SHP77 treated with DMSO at 0.1 percent for 48 hours (cell line): Measurements from ENCODE around the gene DENND10.
A peak's percentile ranks its signal among the peaks of the same experiment; 100 is the strongest.
"Not testable (repeated sequence)": the region's sequence is repeated elsewhere in the genome, so short reads cannot be mapped to it uniquely, and the experiment has no call there.

Experiments
- DNase-seq: peaks from one replicate; lab custom pipeline; 2025; lab: John Stamatoyannopoulos, UW

Gene DENND10, protein sequence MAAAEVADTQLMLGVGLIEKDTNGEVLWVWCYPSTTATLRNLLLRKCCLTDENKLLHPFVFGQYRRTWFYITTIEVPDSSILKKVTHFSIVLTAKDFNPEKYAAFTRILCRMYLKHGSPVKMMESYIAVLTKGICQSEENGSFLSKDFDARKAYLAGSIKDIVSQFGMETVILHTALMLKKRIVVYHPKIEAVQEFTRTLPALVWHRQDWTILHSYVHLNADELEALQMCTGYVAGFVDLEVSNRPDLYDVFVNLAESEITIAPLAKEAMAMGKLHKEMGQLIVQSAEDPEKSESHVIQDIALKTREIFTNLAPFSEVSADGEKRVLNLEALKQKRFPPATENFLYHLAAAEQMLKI

GRCh38 chr10:119103903-119104653 lies at the start of gene DENND10:
DENND10 (plus strand) TSS chr10:119104113; CDS start chr10:119104143, 30 bp downstream.
- no peak for DNase-seq

GRCh38 chr10:119055472-119055871 lies 48.4 kb upstream of the DENND10 start:
- no peak for DNase-seq

GRCh38 chr10:119058010-119058409 lies 45.9 kb upstream of the DENND10 start:
- DNase-seq = no peak

DNA sequence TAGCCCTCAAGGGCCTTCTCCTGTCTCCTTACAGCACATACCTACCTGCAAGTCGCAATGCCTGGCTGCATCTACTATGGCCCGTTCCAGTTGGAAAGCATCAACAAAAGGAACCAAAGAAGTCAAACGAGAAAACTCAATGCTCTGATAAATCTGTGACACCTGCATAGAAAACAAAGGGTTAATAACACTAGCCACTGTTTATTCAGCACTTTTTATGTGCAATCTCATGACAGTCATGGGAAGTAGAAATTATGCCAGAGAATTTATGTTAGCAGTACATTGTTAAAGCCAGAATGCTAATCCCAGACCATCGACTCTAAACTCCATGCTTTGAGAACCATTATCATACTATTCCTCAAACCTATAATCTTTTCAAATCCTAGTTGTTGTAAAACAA lies 44.4 kb upstream of the DENND10 start:
- no peak for DNase-seq

GRCh38 chr10:119060107-119060506 lies 43.8 kb upstream of the DENND10 start:
- DNase-seq = no peak

GRCh38 chr10:119061352-119061751 lies 42.6 kb upstream of the DENND10 start:
- no peak for DNase-seq

DNA sequence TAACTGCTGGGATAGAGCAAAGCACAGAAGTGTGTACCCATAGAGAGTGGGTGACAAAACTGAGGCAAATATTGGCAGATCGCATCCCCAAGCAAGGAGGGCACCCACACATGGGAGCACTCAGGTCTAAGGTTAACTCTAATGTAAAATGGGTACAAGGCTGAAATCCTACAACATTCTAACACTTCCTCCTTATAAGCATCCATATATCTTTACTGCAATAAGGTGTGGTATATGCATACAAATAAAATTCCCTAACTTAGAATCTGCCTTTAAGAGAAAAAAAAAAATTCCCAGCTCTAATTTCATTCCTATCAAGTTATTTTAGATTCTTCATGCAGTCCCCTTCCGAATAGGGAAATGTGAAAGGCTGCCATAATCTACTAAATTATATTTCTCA lies 42.0 kb upstream of the DENND10 start:
- no peak for DNase-seq

GRCh38 chr10:119070395-119071165 lies 33.3 kb upstream of the DENND10 start:
- DNase-seq = no peak

DNA sequence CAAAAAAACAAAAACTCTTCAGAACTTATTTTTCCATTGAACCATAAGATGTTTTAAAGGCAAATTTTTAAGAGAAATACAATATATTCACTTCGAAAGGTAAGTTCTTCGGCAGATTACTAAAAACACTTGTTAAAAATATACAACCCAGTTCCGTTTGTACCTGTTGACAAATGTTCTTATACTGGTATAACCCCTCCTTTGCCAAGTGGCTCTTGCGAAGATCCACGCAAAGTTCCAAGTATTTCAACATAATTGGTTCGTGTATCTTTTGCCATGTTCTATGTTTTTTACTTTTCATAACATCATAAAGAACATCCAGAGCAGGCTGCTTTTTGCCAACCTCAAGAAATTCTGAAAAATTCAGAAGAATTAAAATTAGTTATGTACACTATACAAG lies 30.3 kb upstream of the DENND10 start:
- no peak for DNase-seq

DNA sequence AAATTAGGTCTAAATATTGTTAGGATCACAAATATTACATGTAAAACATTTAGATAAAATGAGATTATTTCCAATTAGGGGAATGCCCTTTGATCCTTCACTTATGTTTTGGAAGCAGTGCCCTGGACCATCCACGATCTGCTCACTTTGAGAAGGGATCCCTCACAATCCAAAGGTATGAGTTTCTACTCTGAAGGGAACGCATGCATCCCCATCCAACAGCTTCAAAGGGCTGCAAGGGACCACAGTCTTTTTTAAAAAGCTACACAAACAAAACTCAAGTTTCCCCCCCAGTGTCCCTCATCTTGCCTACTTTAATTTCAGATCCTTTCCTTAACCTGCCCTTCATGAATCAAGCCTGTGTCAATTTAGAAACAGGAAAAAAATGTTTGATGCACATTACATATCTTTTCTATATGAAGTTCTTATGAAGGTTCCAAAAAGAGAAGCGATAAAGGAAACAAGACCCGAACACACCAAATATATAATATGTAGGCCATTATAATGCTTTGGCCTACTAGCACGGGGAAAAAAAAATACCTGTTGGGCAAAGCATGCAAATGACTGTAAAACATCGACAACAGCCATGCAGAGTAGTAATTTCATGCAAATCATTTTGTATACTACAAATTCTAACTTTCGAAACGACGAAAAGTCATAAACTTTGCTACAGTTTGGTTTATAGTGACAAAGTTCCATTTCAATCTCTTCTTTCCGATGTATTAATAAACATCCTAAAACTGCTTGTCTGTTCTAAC lies 25.3 kb upstream of the DENND10 start:
- DNase-seq = no peak

DNA sequence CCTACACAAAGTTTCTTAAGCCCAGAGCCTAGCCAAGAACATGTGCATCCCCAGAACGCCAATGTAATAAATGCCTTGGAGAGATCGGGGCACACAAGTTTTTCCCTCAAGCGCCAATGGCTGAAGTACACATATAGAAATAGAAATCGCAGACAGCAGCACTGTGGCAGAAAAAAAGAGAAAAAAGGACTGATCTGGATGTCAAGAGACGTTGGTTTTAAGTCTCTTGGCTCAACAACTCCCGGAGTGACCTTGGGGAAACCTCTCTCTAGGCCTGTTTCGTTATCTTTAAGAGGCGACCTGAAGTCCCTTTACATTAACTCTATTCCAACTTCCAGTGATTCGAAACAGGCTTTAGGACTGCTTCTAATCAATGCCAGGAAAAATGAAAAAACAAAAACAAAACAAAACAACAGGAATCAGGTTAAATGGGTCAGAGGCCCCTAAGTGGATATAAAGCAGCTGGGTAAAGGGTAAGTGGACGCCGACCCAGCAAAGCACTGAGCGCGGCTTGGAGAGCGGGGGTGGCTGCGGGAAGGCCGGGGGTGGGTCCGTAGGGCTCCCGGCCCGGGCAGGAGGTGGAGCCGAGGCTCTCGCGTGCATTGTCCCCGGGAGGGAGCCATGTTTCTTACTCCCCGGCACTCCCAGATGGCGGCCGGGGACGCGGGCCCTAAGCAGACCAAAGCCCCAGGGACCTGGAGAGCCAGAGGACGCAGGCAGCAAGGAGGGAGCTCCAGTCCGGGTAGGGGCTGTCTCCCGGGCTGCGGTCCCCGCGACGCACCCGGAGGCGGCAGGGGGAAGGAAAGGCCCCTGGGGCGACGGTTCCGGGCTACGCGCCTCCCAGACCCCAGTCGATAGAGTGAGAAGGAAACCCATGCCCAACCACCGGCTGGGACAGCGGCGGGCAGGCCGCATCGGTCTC lies 24.1 kb upstream of the DENND10 start:
- DNase-seq = no peak

DNA sequence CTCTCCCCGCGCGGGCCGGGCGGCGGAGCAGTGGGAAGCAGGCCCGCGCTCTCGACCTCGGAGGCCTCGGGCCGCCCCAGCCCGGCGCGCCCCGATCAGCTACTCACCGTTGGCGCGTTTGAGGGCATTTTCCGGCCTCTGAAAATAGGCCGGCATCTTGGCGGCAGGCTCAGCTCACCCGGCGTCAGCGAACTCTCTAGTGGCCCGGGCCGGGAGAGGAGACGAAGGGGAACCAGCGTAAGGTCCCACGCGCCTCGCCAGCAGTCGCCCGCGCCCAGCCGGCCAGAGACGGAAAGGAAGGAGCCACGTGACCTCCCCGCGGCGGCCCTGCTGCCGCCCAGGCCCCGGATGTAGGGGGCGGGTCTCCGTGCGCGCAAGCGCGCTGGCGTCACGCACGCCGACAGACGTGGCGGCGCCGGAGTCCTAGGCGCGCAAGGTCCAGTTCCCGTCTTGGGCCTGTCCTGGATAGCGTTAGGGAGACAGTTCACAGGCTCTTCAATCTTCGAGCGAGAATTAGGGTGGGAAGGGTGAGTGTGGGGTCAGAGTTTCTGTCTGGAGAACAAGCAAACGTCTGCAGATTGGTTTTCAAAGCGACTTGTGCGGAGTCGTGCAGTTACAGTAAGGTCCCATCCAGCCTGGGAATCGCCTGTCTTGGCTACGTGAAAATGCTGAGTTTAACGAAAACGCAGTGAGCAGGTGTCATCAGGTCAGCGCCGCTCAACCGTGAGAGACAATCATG lies 23.2 kb upstream of the DENND10 start, which contains the start of gene EIF3A:
TSS of gene EIF3A (minus strand) at position 297 of the 739 bp plus-strand sequence. CDS start at position 156, 141 bp downstream.
- peak; percentile 77 for DNase-seq

- no peak for DNase-seq
Observed at GRCh38 chr10:119084896-119085295, 19.0 kb upstream of the DENND10 start.

GRCh38 chr10:119087271-119087882 lies 16.5 kb upstream of the DENND10 start:
- DNase-seq = no peak

DNA sequence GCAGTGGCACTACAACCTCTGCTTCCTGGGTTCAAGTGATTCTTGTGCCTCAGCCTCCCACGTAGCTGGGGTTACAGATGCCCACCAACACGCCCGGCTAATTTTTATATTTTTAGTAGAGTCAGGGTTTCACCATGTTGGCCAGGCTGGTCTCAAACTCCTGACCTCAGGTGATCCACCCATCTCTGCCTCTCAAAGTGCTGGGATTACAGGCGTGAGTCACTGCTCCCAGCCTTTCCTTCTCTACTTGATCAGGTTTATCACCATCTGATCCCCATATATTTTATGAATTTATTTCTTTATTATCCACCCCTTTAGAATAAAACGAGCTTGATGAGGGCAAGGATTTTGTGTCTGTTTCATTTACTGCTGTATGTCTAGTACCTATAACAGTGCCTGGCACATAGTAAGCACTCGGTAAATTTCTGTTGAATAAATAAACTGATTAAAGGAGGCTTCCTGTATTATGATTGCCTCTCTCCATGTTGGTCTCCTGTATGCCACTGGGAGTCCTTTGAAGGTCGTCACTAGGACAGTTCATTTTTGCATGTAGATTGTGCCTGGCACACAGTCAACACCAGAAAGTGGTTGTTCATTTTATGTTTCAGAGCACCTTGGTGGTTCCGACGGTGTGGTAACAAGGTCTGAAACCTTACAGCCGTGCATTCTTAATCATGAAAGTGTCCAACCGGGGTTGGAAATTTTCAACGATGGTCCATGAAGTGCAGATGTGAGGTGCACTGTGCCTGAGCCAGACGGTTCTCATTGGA lies 13.7 kb upstream of the DENND10 start:
- no peak for DNase-seq

DNA sequence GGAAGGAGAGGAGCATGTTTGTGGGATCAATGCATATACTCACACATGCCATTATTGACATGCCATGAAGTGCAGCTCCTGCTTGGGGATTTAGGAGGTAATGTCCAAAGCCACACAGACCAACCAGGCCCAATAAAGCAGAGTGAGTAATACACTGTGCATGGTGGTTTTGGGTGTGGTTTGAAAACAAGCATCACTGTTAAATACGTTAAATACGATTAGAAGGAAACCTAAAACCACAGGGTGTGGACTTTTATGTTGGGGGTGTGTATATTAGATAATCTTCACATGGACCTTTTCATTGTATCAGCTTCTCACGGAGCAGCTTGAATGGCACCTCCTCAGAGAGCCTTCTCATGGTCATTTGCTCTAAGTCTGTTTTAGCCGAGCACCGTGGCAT lies 12.9 kb upstream of the DENND10 start:
- DNase-seq = no peak

- no peak for DNase-seq
Observed at GRCh38 chr10:119095640-119096039, 8.3 kb upstream of the DENND10 start.

GRCh38 chr10:119096641-119097415 lies 7.1 kb upstream of the DENND10 start:
- DNase-seq = not testable (repeated sequence)
